ENCODE results near the gene OVCA2.
A peak's percentile ranks its signal among the peaks of the same experiment; 100 is the strongest.
"Not testable (repeated sequence)": the region's sequence is repeated elsewhere in the genome, so short reads cannot be mapped to it uniquely, and the experiment has no call there.

OVCA2 gene

DNA sequence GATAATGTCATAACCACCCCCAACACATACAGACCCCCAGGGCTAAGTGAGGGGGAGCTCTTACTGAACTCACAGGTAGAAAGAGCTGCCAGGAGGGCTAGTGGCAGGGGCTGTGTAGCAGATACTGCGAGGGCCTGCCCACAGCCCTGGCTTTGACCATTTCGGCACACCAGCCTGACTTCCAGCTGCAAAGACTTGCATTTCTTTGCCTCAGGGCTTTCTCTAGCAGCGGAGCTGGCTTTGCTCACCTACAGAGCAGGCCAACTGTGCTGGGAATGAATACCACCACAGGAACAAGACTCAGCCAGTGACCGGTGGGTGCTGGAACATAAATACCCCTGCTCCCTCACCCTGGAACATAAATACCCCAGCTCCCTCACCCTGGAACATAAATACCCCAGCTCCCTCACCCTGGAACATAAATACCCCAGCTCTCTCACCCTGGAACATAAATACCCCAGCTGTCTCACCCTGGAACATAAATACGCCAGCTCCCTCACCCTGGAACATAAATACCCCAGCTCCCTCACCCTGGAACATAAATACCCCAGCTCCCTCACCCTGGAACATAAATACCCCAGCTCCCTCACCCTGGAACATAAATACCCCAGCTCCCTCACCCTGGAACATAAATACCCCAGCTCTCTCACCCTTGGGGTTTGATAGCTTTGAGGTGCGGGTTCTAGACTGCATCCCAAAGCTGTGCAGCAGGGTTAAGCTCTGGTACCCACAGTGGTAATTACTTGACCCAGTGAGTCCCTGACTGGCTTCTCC, 28.4 kb upstream of the OVCA2 start:
- not testable (repeated sequence) for DNase-seq (ENCODE audit: low read depth in 3 of 3, low spot score in 1 of 3)

DNA sequence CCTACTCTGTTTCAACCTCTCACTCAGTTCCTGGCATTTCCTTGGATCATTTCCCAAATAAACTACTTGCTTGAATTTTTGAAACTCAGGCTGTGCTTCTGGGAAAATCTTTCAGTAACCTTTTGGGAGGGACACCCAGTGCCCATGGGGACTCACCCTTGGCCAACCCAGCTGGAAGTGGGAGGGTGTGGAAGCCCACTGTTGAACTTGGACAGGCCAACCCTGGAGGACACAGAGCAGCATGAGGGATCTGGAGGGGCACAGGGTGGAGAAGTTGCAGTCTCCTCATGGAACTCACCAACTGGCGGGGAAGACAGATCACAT, 27.9 kb upstream of the OVCA2 start:
- no peak for DNase-seq (ENCODE audit: low read depth in 3 of 3, low spot score in 1 of 3)

DNA sequence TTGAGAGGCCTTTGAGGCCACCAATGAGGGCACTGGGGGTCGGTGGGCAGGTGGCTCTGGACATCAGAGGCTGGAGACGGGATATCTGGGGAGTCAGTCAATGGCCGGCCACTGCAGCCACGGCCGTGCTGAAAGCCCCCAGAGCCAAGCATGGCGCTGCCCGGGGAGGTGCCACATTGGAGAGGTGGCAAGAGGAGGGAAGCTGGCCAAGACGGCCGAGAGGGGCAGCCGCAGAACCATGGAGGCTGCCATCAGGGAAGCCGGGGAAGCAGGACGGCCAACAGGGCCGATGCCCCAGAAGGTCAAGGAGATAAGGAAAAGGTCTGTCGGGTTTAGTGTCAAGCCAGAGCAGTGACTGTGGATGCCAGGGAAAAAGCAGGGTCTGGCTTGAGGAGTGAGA, 26.5 kb upstream of the OVCA2 start:
- no peak for DNase-seq (ENCODE audit: low read depth in 3 of 3, low spot score in 1 of 3)

DNA sequence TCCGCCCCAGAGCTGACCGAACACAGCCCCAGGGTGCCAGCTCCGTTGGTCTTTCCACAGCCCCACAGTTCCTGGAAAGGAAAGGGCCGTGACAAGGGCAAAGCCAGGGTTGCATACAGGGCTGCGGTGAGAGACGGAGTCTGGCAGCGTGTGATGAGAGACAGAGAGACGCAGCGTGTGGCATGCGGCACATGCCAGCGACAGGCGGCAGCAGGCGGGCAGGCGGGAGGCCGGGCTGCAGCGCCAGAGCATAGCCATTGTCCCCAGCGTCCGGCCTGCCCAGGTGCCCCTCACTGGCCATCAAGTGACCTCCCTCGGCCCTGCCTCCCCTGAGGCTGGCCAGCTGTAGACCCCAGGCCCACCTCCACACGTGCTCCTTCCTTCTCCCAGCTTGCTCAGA, 25.3 kb upstream of the OVCA2 start:
- DNase-seq (ENCODE audit: low read depth in 3 of 3, low spot score in 1 of 3), result no peak

DNA sequence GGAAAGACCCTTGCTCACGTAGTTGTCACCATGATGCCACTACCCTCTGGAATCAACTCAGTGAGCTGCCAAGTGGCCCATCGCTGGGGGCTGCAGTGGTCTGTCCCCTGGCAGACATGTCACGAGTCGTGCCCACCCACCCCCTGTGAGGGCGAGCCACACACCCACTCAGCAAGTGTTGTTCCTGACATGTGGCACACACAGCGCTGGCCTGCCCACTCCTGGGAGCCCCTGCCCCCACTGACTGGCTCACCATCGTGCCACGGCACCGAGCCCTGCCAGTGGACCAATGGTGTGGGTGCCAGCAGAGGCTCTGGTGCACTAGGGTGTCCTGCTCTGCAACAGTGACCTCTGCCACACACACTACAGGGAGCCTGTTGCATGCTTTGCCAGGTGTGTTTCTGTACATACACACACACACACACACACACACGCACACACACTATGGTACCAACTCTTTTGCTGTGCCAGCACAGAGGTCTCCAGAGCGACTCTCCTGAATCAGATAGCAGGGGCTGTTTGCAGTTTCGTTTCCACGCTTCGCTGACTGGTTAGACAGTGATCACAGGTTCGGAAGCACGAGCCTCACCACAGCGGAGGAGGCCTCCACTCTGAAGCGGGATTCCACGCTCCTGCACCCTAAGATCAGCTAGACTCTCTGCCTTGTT, 24.4 kb upstream of the OVCA2 start:
- no peak for DNase-seq (ENCODE audit: low read depth in 3 of 3, low spot score in 1 of 3)

DNA sequence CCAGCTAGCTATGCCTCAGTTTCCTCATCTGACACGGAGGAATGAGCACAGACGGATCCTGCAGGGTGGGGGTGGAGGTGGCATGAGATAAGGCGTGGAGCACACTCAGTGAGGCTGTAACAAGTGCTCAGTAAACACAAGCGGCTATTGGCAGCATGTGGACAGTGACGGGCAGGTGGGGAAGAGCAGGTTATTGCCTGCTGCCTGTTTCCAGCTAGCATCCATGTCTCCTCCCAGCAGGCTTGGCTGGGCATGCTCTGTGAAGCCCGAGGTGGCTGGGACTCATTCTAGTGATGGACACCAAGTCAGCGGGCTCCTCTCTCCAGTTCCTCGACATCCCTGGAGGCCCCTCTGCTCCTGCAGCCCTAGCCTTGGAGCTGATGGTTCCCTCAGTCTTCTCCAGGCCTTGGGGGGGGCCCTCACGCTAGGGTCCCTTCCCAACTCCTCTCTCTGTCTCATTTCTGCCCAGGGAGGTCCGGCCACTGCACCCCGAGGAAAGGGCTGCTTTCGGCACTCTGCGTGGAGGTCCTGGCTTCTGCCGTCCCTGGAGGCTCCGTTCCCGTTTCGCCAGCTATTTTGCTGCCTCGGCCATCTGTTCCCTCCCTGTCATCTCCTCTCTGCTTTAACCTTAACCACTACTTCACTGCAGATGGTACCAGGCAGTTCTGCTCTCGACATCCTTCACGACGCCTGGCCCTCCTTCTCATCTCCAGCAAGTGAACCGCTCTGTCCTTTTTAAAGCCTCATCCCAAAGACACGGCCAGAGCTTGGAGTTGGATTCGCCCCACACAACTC, 22.9 kb upstream of the OVCA2 start:
- DNase-seq (ENCODE audit: low read depth in 3 of 3, low spot score in 1 of 3), result no peak

DNA sequence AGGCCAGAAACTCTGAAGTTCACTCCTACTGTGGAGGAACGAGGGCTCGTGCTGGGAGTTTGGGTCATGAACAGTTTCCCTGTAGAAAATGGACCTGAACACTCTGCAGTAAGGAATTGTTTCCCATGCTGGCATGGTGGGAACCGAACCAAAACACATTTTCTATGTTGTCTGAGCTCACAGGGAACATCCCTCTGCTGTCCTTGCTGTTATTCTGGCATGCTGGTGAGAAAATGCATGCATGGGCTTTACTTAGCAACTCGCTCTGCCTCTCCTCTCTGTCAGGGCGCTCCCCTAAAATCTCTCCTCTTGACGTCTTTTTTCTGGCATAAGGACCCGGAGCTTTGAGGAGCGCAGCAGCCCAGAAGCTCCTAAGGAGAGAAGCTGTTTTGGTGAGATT, 22.1 kb upstream of the OVCA2 start:
- DNase-seq (ENCODE audit: low read depth in 3 of 3, low spot score in 1 of 3), result no peak

DNA sequence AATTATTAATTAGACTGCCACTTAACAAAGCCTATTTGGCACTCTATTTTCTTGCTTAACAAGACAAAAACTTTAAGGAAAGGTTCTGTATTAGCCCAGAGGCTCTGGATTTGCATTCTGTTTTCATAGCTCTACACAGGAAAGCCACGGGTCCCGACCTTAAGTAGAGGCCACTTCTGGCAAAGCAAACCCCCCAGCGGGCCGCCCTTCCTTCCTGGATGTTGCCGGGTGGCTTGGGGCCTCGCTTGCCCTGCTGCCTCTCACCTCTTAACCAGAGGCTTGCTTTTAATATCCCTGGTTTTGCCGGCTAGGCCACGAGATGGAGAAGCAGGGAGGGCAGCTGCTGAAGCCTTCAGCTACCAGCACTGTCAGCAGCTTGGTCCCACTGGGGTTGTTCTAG, 21.1 kb upstream of the OVCA2 start:
- DNase-seq (ENCODE audit: low read depth in 3 of 3, low spot score in 1 of 3), result no peak

DNA sequence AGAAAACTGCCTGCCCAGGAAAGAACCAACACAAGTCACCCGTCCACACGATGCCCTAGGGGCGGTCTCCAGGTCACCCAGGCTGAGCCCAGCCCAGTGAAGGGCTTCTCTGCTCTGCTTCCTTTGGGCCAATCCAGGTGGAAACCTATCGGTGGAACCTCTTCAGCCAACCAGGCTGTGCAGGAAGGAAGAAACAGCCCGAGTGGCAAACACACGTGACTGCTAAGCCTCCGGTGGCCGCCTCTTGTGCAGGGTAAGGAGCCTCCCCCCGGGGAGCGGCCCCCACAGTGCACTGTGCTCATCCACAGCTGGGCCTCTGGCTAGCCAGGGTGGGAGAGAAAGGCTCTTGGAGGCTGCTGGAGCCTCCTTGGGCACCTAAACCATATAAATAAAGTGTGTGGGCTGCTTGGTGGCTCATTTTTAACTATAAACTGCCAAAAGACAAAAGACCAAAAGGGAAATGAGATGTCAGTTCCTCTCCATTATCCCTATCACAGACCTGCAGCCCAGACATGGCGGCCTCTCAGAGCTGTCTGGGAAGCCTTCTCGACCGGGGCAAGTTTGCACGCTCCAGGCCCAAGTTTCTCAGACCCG, 19.1 kb upstream of the OVCA2 start:
- DNase-seq (ENCODE audit: low read depth in 3 of 3, low spot score in 1 of 3), result no peak

DNA sequence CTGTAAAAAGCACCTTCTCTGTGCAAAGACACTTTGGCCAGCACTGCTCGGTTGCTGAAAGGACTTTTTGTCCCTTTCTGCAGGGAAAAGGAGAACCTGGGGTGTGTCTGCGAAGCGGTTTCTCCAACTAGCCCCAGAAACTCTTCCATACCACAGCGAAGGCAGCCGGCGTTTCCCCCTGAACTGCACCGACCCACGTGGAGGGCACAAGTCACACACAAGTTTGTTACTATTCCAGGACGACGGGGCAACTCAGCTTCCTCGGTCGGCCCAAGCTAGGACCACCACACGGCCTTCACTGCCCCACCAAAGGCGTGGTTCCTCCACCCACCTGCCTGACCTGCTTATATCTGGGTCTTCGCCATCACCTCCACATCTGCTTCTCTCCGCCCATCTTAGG, 18.6 kb upstream of the OVCA2 start:
- no peak for DNase-seq (ENCODE audit: low read depth in 3 of 3, low spot score in 1 of 3)

DNA sequence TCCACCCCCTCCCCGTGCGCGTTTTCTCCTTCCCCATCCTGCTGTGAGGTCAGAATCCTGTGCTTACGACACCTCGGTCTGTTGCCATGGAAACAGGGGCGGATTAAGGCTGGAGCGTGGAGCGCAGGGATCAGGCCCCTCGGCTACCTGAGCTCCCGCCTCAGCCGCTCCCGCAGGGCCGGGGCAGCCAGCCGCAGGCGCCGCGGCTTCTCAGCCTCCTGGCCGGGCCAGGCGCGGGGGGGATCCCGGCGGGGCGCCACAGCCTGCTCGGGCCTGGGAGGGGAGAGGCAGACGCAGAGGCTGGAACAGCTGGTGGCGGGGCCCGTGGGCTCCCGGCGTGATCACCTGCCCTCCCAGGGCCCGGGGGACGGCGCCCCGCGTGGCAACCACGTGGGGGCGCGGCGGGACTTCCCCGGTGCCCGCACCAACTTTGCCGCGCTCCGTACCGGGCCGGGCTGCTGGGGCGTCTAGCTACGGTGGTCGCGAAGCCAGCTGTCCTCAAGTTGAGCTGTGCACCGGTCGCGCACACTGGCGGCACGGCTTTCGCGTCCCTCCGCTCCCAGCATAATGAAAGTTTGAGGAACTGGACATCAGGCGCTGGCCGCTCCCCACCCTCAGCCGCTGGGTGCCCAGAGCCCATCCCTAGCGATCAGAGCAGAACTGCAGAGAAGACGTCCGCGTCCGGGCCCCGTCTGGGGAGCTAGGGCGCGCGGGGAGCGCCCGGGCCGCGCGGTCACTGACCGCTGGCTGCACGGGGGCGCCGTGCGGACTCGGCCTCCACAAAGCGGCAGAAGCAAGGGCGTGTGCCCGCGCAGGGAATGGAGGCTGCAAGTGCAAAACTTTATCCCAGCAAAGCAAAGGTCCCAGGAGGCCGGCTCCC, 17.9 kb upstream of the OVCA2 start:
- DNase-seq (ENCODE audit: low read depth in 3 of 3, low spot score in 1 of 3), result no peak

DNA sequence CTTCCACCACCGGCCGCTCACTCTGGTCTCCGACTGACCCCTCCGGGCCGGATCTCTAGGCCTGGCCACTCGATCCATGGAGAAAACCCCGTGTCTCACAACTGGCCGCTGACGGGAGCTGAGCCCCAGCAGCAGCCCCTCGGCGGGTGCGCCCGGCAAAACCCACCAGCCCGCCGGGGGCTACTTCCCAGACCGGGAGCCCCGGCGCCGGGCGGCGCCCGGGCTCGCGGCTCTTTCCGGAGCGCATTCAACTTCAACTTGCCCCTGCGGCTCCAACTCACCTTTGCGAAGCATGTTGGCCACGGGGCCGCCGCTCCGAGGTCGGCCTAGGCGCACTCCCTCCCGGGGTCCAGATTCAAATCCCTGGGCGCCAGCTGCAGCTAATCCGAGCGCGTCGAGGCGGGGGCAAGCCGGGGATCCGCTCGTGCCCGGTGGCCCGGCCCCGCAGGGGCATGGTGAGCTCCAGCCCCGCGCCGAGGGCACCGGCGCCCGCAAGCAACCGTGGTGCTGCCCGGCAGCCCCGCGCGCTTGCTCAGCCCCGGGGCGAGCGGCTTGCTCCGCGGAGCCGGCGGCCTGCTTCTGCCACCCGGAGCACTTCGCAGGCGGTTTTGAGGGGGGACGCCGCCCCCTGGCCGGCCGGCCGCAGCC, 17.1 kb upstream of the OVCA2 start:
- DNase-seq (ENCODE audit: low read depth in 3 of 3, low spot score in 1 of 3), result no peak

DNA sequence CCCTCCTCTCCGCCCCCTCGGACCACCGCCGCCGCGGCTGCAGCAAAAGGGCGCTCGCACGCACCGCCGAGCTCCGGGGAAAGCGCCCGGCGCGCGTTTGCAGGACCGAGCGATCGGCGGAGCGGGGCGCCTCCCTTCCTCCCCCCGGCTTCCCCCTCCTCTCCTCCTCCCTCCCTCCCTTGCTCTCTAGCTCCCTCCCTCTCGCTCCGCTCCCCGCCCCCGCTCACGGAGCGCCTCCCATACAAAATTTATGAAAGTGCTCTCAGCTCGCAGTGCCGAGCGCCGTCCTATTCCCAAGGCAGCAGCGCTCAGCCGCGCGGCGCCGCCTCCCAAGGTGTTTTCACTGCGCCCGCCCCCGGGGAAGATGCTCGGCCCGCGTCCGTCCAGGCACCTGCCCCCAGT, 16.6 kb upstream of the OVCA2 start, which contains the start of gene RTN4RL1:
RTN4RL1 (minus strand) TSS at position 115 of the 402 bp plus-strand sequence. CDS start 469 bp downstream, outside the sequence.
- DNase-seq (ENCODE audit: low read depth in 3 of 3, low spot score in 1 of 3), result peak; percentile 42 to 57 (median 54)

DNA sequence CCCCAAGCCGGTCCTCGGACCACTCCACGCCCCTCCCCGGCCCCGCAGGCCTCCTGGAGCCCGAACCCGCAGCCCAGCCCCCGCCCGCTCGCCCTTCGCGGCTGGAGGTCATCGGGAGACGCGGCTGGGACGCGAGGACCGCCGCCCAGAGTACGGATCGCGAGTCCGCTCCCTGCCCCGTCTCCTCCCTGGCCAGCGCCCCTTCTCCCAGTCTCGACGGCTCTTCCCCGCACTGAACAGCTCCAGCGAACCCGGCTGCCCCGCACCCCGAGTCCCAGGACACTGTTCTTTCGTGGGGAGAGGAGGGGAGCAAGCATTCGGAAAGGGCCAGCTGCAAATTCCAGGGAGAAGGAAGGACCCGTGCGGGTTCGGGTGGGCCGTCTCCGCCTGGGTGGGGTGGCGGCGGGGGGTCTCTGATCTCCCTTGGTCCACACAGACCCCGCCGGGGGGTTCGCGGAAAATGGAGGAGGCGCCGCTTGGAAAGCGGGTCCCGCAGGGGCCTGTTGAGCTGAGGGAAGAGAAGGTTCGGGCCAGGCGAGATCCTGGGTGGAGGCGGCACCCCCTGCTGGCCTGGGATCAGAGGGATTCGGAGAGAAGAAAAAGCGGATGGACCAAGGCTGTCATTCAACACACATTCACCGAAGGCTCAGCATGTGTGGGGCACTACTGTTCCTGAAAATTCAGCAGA, 16.1 kb upstream of the OVCA2 start:
- DNase-seq (ENCODE audit: low read depth in 3 of 3, low spot score in 1 of 3), result no peak

DNA sequence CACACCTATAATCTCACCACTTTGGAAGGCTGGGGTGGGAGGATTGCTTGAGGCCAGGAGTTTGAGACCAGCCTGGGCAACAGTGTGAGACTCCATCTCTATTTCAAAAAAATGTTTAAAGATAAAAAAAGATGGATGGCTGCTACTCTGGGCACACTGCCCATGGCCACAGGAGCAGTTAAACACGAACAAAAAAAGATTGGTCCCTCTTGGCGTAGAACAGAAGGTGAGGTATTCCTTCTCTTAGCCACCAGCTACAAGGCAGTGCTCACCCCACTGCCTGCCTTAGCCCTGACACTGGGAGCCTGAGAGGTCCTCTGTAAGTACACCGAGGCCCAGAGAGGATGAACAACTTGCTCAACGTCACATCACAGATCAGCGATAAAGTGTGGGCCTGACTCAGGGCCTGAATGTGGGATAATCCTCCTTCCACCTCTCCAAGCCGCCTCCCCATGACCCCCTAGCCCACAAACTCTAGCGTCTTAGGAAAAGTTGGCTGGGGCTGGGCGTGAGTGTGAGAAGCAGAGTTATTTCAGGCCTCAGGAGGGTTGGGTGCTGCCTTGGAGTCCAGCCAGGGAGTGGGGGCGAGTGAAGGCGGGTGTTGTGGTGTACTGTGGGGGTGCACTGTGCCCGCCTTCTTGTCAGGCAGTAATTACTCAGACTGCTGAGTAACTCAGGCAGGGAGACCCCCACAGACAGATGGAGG, 14.1 kb upstream of the OVCA2 start:
- DNase-seq (ENCODE audit: low read depth in 3 of 3, low spot score in 1 of 3), result no peak

DNA sequence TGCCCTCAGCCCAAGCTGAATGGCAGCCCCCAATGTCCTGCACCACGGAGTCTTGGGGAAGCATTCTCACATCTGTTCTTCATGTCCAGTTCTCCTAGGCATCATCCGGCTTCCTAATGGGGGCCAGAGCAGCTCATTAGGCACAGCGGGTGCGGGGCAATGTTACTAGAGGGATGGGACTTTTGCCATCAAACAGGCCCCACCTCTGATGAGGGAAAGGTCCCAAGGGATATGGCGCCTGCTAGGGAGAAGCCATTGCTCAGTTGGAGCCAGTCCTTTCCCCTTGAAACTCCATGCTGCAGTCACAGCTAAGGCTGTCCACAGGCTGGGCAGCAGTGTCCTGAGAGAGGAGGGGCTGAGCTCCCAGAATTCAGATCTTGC, 13.6 kb upstream of the OVCA2 start:
- no peak for DNase-seq (ENCODE audit: low read depth in 3 of 3, low spot score in 1 of 3)

DNA sequence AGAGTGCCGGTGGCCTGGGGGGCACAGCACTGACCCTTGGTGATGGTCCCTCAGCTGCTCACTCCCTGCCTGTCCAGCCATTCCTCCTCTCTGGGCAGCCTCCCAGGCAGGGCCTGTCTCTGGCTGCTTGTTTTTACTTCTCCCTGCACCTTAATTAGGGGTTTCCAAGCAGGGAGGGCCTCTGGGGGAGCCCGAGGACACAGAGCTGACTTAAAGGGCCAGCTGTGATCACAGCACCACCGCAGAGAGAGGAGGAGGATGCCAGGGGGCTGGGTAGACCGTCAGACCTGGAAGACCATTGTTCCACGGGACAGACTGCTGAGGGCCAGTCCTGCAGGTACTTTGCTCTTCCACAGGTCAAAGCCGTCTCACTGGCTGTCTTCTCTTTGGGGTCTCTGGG, 13.1 kb upstream of the OVCA2 start:
- no peak for DNase-seq (ENCODE audit: low read depth in 3 of 3, low spot score in 1 of 3)

DNA sequence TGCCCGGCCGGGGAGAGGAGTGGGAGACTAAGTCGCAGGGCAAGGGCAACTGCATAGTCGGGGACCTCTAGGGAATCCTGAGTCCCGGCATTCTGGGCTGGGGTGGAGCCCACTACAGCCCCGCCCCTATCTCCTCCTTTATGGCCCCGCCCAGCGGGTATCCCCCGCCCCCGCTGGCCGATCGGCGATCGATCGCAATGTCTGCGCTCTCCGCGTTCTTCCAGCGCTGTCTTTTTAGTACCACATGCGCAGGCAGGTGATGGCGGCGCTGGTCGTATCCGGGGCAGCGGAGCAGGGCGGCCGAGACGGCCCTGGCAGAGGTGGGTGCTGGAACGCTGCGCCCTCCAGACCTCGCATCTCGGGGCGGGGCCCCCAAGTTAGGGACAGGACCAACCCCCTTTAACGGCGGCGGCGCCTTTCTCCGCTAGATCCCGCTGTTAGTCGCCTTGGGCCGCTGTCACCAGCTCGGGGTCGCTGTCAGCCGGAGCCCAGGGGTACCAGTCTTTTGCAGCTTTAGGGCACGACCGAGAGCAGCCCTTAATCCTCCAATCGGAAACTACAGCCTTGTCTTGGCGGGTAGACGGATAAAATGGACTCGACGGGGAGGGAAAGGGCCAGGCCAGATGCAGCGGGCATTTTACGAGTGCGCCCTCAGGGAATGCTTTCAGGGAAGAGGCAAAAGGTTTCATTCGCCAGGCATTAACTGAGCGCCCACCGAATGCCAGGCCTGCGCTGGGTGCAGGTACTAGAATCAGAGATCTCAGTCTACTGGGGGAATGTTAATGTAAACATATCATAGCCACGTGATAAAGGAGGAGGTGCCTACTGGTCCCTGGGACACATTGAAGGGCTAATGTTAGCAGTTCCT, 11.7 kb upstream of the OVCA2 start, which contains the start of gene DPH1:
DPH1 (plus strand) TSS at position 243 of the 868 bp plus-strand sequence; CDS start at position 260, 17 bp downstream.
- peak; percentile 52 to 83 (median 75) for DNase-seq (ENCODE audit: low read depth in 3 of 3, low spot score in 1 of 3)
